K562 (cell line): ENCODE data around the gene UGT1A9. TPM values are rescaled to one million over a fixed set of nuclear protein-coding genes. Genes with fewer than 3 reads are reported as not detected.
A peak's percentile ranks its signal among the peaks of the same experiment; 100 is the strongest.

Experiments
- ATAC-seq: fragments of 200-7000 bp; cut with Tn5 transposase; 3 replicates; pipeline ENCODE4 v1.9.1; 2020; ENCODE audit warnings: moderate library complexity
- BruUV-seq: library from RNA; stranded (reverse); fragments of 400-500 nt; replicated peaks from 2 replicates; lab custom pipeline; 2021; lab: Mats Ljungman, UMichigan
- CTCF ChIA-PET: fragments of 300-600 bp; formaldehyde crosslinking; extraction: SDS; loops from one replicate; lab custom pipeline; 2021; ENCODE audit warnings: low intra/inter-chr PET ratio; lab: Yijun Ruan, JAX
- POLR2A ChIA-PET: fragments of 300-600, 350-650 bp; sonication (Branson Sonifier 250); formaldehyde crosslinking; extraction: SDS; loops from one replicate; lab custom pipeline; 2021; ENCODE audit warnings: antibody characterized with exemption, inconsistent platforms; lab: Yijun Ruan, JAX
- DNase-seq, 4 experiments: peaks; one replicate each; pipeline versions ENCODE4 v3.0.0 to v3.0.0-alpha.2; 2011 to 2018; ENCODE audit warnings: low spot score in 3 of 4, mixed read lengths in 3 of 4; ENCODE audit errors: extremely low read depth in 1 of 4
- FAIRE-seq: peaks from 2 replicates; lab custom pipeline; 2011; peaks lifted over from hg19 to GRCh38; lab: Jason Lieb, UNC
- H2AFZ ChIP-seq: 2 replicates; pipeline ENCODE4 v1.6.0; 2011; ENCODE audit warnings: low read depth, low read length, control low read depth, inconsistent platforms
- H3K27ac ChIP-seq: fragments of 200-600 bp; 3 replicates; pipeline ENCODE4 v1.8.0; 2011; ENCODE audit warnings: low read depth, mild to moderate bottlenecking, control low read depth, inconsistent platforms, low read length, moderate library complexity, mixed read lengths; ENCODE audit errors: extremely low read depth
- H3K27me3 ChIP-seq, 2 experiments: fragments of 300-600 bp in 1 of 2; 2 replicates in 1 of 2; 3 replicates in 1 of 2; pipeline versions ENCODE4 v1.6.0 to v1.8.0; 2011; ENCODE audit warnings: inconsistent platforms in 2 of 2, low read length in 2 of 2, mild to moderate bottlenecking in 1 of 2, mixed read lengths in 1 of 2, moderate library complexity in 1 of 2; ENCODE audit not compliant: control insufficient read depth in 2 of 2, insufficient read depth in 2 of 2
- H3K36me3 ChIP-seq: fragments of 300-600 bp; 3 replicates; pipeline ENCODE4 v1.8.0; 2011; ENCODE audit warnings: mild to moderate bottlenecking, low read length, inconsistent platforms; ENCODE audit not compliant: control insufficient read depth, insufficient read depth
- H3K4me1 ChIP-seq, 2 experiments: fragments of 200-600 bp in 1 of 2; replicated peaks in 1 of 2; 2 replicates in 1 of 2; 3 replicates in 1 of 2; pipeline versions ENCODE4 v1.5.1 to v1.8.0; 2011; ENCODE audit warnings: inconsistent platforms in 2 of 2, low read length in 2 of 2, mild to moderate bottlenecking in 1 of 2, mixed read lengths in 1 of 2, moderate library complexity in 1 of 2; ENCODE audit not compliant: control insufficient read depth in 2 of 2, insufficient read depth in 2 of 2
- H3K4me2 ChIP-seq: 2 replicates; pipeline ENCODE4 v1.6.1; 2011; ENCODE audit warnings: low read length, control low read depth, inconsistent platforms, mixed read lengths; ENCODE audit not compliant: insufficient read depth
- H3K4me3 ChIP-seq: fragments of 200-600 bp; sonication (generic), shearing (Covaris generic); 2 replicates; pipeline ENCODE4 v1.5.1; 2016; ENCODE audit warnings: control low read depth, inconsistent platforms
- H3K79me2 ChIP-seq: fragments of 200-600 bp; 3 replicates; pipeline ENCODE4 v1.8.0; 2011; ENCODE audit warnings: low read length, inconsistent platforms; ENCODE audit not compliant: control insufficient read depth, insufficient read depth
- H3K9ac ChIP-seq, 2 experiments: 2 replicates each; pipeline versions ENCODE4 v1.6.0 to v1.6.1; 2011; ENCODE audit warnings: low read depth in 2 of 2, low read length in 2 of 2, control low read depth in 1 of 2, inconsistent platforms in 1 of 2, mild to moderate bottlenecking in 1 of 2, mixed read lengths in 1 of 2; ENCODE audit not compliant: insufficient read depth in 1 of 2
- H3K9me1 ChIP-seq: one replicate; pipeline ENCODE4 v1.6.0; 2011; ENCODE audit warnings: inconsistent platforms, mild to moderate bottlenecking, low read length, moderate library complexity; ENCODE audit not compliant: control insufficient read depth, insufficient read depth
- H3K9me3 ChIP-seq: replicated peaks from 2 replicates; pipeline ENCODE4 v1.5.1; 2011; ENCODE audit warnings: low read depth, low read length, inconsistent platforms; ENCODE audit not compliant: control insufficient read depth, insufficient read depth
- H4K20me1 ChIP-seq: replicated peaks from 2 replicates; pipeline ENCODE4 v1.6.1; 2011; ENCODE audit warnings: low read length, inconsistent platforms, mixed read lengths; ENCODE audit not compliant: control insufficient read depth, insufficient read depth
- CBX8 ChIP-seq: fragments of 200-600 bp; sonication (generic); IDR thresholded peaks from 2 replicates; pipeline ENCODE4 v1.6.1; 2012; ENCODE audit warnings: borderline replicate concordance, mixed run types, low read depth, mild to moderate bottlenecking, moderate library complexity, mixed read lengths, low read length, control low read depth, inconsistent platforms; ENCODE audit not compliant: poor library complexity, severe bottlenecking; ENCODE audit errors: extremely low read depth
- ETV5 ChIP-seq: sonication (generic); formaldehyde crosslinking; IDR thresholded peaks from 2 replicates; pipeline ENCODE4 v1.4.0; 2020; ENCODE audit warnings: low read depth, mild to moderate bottlenecking, missing genetic modification reagents
- FOS ChIP-seq: IDR thresholded peaks from 3 replicates; pipeline ENCODE4 v1.6.1; 2011; ENCODE audit not compliant: insufficient read length; ENCODE audit errors: extremely low read depth
- NUFIP1 ChIP-seq: fragments of 450-650 bp; IDR thresholded peaks from 2 replicates; pipeline ENCODE4 v1.6.1; 2018; ENCODE audit not compliant: partially characterized antibody
- POLR2H ChIP-seq: IDR thresholded peaks from 2 replicates; pipeline ENCODE4 v1.6.1; 2016; ENCODE audit warnings: missing genetic modification characterization, low read depth, mild to moderate bottlenecking, control low read depth, missing compliant biosample characterization, moderate library complexity
- STAT5B ChIP-seq: fragments of 250-450 bp; sonication (Bioruptor Pico); IDR thresholded peaks from 2 replicates; pipeline ENCODE4 v1.8.0; 2021; ENCODE audit warnings: mild to moderate bottlenecking, inconsistent platforms
- TCF7L2 ChIP-seq: fragments of 150-350 bp; IDR thresholded peaks from 2 replicates; pipeline ENCODE4 v1.6.1; 2016; ENCODE audit warnings: low read depth, mild to moderate bottlenecking, low read length, moderate library complexity
- ZNF263 ChIP-seq: sonication (generic); formaldehyde crosslinking; IDR thresholded peaks from 2 replicates; pipeline ENCODE4 v1.8.0; 2022; ENCODE audit warnings: mild to moderate bottlenecking, missing genetic modification reagents, borderline replicate concordance
- WGBS: fragments of 100-300 bp; shearing (Covaris generic); methylation state at CpG from one replicate; pipeline ENCODE4 v1.1.6; 2016; ENCODE audit warnings: low coverage, mixed read lengths; ENCODE audit not compliant: insufficient coverage; ENCODE audit errors: missing lambda C conversion rate; 5-methylcytosine and 5-hydroxymethylcytosine counted together
- in situ Hi-C: fragments of 300-500 bp; cut with MboI; formaldehyde crosslinking; loops from 4 replicates; pipeline ENCODE4 v1.15.0; 2018; ENCODE audit warnings: inconsistent platforms, mixed read lengths
- intact Hi-C: fragments of 100-400 bp; cut with micrococcal nuclease; formaldehyde crosslinking; loops from 2 replicates; pipeline ENCODE4 v1.14.2; 2022
- polyA plus RNA-seq, 8 experiments: library from polyadenylated mRNA; depleted of rRNA in 4 of 8; stranded (reverse) in 5 of 8; unstranded in 3 of 8; fragments of >200 nt; fragmentation: Nextera tagmentation in 2 of 8; fragmentation: Illumina TruSeq in 1 of 8; extraction: Ambion mirVana in 2 of 8; extraction: Trizol in 1 of 8; gene quantifications; 2 replicates each; pipeline versions ENCODE4 v1.2.1 to v1.2.3, GENCODE V29; 2011 to 2014; ENCODE audit warnings: inconsistent platforms in 1 of 8, missing spikeins in 1 of 8
- total RNA-seq, 7 experiments: library from RNA; depleted of rRNA in 6 of 7; stranded (reverse); fragments of >200 nt in 6 of 7; fragmentation: Illumina TruSeq in 2 of 7; extraction: Trizol in 2 of 7; gene quantifications; 2 replicates each; pipeline versions ENCODE4 v1.2.1 to v1.2.3, GENCODE V29; 2011 to 2021; ENCODE audit warnings: low replicate concordance in 1 of 7
- TF ChIP-seq, protein P1 (sequence below), 3 experiments: IDR thresholded peaks in 2 of 3; conservative IDR thresholded peaks in 1 of 3; 2 replicates each; pipeline ENCODE4 v1.5.1; 2011 to 2012; ENCODE audit warnings: low read length in 3 of 3, mild to moderate bottlenecking in 3 of 3, control low read depth in 2 of 3, improper control_type of control experiment in 1 of 3, inconsistent platforms in 1 of 3, low read depth in 1 of 3, mixed read lengths in 1 of 3, moderate library complexity in 1 of 3; ENCODE audit not compliant: insufficient read depth in 2 of 3
- TF ChIP-seq, protein P2 (sequence below): IDR thresholded peaks from 2 replicates; pipeline ENCODE4 v1.6.1; 2016; ENCODE audit warnings: missing genetic modification characterization, missing compliant biosample characterization

Gene UGT1A9
- total and polyA plus RNA-seq, 9 of the 15 experiments (the other 6 are each of a cell fraction or from before 2014, with no cell fraction given): 0.09 TPM; not detected in 8

- no peak overlapping the region for H3K4me3 ChIP-seq
- FAIRE-seq (no peak), ATAC-seq (no peak), DNase-seq (no peak)
- 0% methylated on average over 1 of the region's 1 CpG for WGBS
- no peaks in the 10 kb centered on the region for H3K79me2 ChIP-seq
- H3K9me3 ChIP-seq: no peaks in the 10 kb centered on the region
- TF ChIP-seq, protein P1, sequence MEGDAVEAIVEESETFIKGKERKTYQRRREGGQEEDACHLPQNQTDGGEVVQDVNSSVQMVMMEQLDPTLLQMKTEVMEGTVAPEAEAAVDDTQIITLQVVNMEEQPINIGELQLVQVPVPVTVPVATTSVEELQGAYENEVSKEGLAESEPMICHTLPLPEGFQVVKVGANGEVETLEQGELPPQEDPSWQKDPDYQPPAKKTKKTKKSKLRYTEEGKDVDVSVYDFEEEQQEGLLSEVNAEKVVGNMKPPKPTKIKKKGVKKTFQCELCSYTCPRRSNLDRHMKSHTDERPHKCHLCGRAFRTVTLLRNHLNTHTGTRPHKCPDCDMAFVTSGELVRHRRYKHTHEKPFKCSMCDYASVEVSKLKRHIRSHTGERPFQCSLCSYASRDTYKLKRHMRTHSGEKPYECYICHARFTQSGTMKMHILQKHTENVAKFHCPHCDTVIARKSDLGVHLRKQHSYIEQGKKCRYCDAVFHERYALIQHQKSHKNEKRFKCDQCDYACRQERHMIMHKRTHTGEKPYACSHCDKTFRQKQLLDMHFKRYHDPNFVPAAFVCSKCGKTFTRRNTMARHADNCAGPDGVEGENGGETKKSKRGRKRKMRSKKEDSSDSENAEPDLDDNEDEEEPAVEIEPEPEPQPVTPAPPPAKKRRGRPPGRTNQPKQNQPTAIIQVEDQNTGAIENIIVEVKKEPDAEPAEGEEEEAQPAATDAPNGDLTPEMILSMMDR (IDR thresholded peaks at IDR 0.05 in 2 of 3, conservative IDR thresholded peaks at IDR 0.05 in 1 of 3; ENCODE audit: insufficient read depth in 2 of 3, low read depth in 1 of 3, low read length in 3 of 3): 0 out of 6 replicates have a peak, but pooled peaks of 1 of the 3 experiments have one; percentile 3
- no peak for TF ChIP-seq POLR2H (tag)
- no peak overlapping the region for H3K9ac ChIP-seq
- intact Hi-C loops: no loop called here
- no peaks in the 10 kb centered on the region for H3K36me3 ChIP-seq
- no peaks in the 10 kb centered on the region for H4K20me1 ChIP-seq
- no peaks in the 10 kb centered on the region for H3K27me3 ChIP-seq
- no peaks in the 10 kb centered on the region for H3K4me1 ChIP-seq
- no peaks in the 10 kb centered on the region for H3K9me1 ChIP-seq
- H3K27ac ChIP-seq: no peak overlapping the region
- BruUV-seq: no TSS peak
- CTCF ChIA-PET: no interaction called here
- H3K4me2 ChIP-seq: no peak overlapping the region
- POLR2A ChIA-PET: no interaction called here
- in situ Hi-C loops: no loop called here
- H2AFZ ChIP-seq: no peak overlapping the region
These were observed 2.6 kb downstream of the UGT1A9 start for GRCh38 chr2:233674314-233674713.

GRCh38 chr2:233674995-233675394 is 3.3 kb downstream of the UGT1A9 start:
- no peak overlapping the region for H2AFZ ChIP-seq
- H3K4me1 ChIP-seq: no peaks in the 10 kb centered on the region
- DNase-seq: no peak
- CTCF ChIA-PET: no interaction called here
- H3K9ac ChIP-seq: no peak overlapping the region
- H3K4me3 ChIP-seq: no peak overlapping the region
- no peaks in the 10 kb centered on the region for H4K20me1 ChIP-seq
- no peak overlapping the region for H3K4me2 ChIP-seq
- WGBS: 0% methylated on average over 4 of the region's 4 CpGs
- intact Hi-C loops: no loop called here
- POLR2A ChIA-PET: no interaction called here
- no peak for FAIRE-seq
- H3K79me2 ChIP-seq: no peaks in the 10 kb centered on the region
- no TSS peak for BruUV-seq
- no peaks in the 10 kb centered on the region for H3K36me3 ChIP-seq
- no peaks in the 10 kb centered on the region for H3K27me3 ChIP-seq
- TF ChIP-seq NUFIP1 (no peak), ETV5 (CRISPR knock-in tag) (no peak), CBX8 (no peak), FOS (no peak), ZNF263 (CRISPR knock-in tag) (no peak), STAT5B (CRISPR knock-in tag) (no peak), TCF7L2 (no peak)
- TF ChIP-seq, protein P2, sequence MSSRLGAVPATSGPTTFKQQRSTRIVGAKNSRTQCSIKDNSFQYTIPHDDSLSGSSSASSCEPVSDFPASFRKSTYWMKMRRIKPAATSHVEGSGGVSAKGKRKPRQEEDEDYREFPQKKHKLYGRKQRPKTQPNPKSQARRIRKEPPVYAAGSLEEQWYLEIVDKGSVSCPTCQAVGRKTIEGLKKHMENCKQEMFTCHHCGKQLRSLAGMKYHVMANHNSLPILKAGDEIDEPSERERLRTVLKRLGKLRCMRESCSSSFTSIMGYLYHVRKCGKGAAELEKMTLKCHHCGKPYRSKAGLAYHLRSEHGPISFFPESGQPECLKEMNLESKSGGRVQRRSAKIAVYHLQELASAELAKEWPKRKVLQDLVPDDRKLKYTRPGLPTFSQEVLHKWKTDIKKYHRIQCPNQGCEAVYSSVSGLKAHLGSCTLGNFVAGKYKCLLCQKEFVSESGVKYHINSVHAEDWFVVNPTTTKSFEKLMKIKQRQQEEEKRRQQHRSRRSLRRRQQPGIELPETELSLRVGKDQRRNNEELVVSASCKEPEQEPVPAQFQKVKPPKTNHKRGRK: no peak
- in situ Hi-C loops: no loop called here
- no peak overlapping the region for H3K27ac ChIP-seq
- no peaks in the 10 kb centered on the region for H3K9me1 ChIP-seq
- no peaks in the 10 kb centered on the region for H3K9me3 ChIP-seq
- no peak for ATAC-seq
